Measurements from ENCODE around the gene LEF1. TPM values are rescaled to one million over a fixed set of nuclear protein-coding genes. Genes with fewer than 3 reads are reported as not detected.
"Not testable (repeated sequence)": the region's sequence is repeated elsewhere in the genome, so short reads cannot be mapped to it uniquely, and the experiment has no call there.

Gene LEF1
- total RNA-seq, 1 donor from 2014 or later: 0.20 TPM

GRCh38 chr4:108035691-108036090 is 133.0 kb downstream of the LEF1 start:
- DNase-seq (ENCODE audit: low read depth in 2 of 2): no peak

GRCh38 chr4:108034565-108034964 is 134.2 kb downstream of the LEF1 start:
- no peak for DNase-seq (ENCODE audit: low read depth in 2 of 2)

- DNase-seq (ENCODE audit: low read depth in 2 of 2): no peak
Measured at GRCh38 chr4:108033348-108033747, 135.4 kb downstream of the LEF1 start.

- DNase-seq (ENCODE audit: low read depth in 2 of 2): no peak
Measured at GRCh38 chr4:108031427-108032083, 137.2 kb downstream of the LEF1 start.

GRCh38 chr4:108030332-108030731 is 138.4 kb downstream of the LEF1 start:
- DNase-seq (ENCODE audit: low read depth in 2 of 2): peak; percentile 70 to 72

- DNase-seq (ENCODE audit: low read depth in 2 of 2): peak in 1 of 2 donors; percentile 9
Measured at GRCh38 chr4:108029731-108030130, 139.0 kb downstream of the LEF1 start.

GRCh38 chr4:108029016-108029720 is 139.6 kb downstream of the LEF1 start:
- no peak for DNase-seq (ENCODE audit: low read depth in 2 of 2)

GRCh38 chr4:108024878-108025165 is 143.9 kb downstream of the LEF1 start:
- DNase-seq (ENCODE audit: low read depth in 2 of 2): no peak

GRCh38 chr4:108024085-108024877 is 144.5 kb downstream of the LEF1 start:
- DNase-seq (ENCODE audit: low read depth in 2 of 2): no peak

- DNase-seq (ENCODE audit: low read depth in 2 of 2): no peak
Measured at GRCh38 chr4:108018884-108019187, 149.9 kb downstream of the LEF1 start.

GRCh38 chr4:108018040-108018883 is 150.5 kb downstream of the LEF1 start:
- DNase-seq (ENCODE audit: low read depth in 2 of 2): peak; percentile 81 to 88

GRCh38 chr4:108013955-108014354 is 154.8 kb downstream of the LEF1 start:
- DNase-seq (ENCODE audit: low read depth in 2 of 2): no peak

- no peak for DNase-seq (ENCODE audit: low read depth in 2 of 2)
Measured at GRCh38 chr4:108013327-108013726, 155.4 kb downstream of the LEF1 start.

GRCh38 chr4:108012382-108012781 is 156.3 kb downstream of the LEF1 start:
- DNase-seq (ENCODE audit: low read depth in 2 of 2): not testable (repeated sequence)

GRCh38 chr4:108010167-108010566 is 158.6 kb downstream of the LEF1 start:
- no peak for DNase-seq (ENCODE audit: low read depth in 2 of 2)

- DNase-seq (ENCODE audit: low read depth in 2 of 2): no peak
Measured at GRCh38 chr4:108008721-108009120, 160.0 kb downstream of the LEF1 start.

GRCh38 chr4:108007984-108008383 is 160.7 kb downstream of the LEF1 start:
- no peak for DNase-seq (ENCODE audit: low read depth in 2 of 2)

- no peak for DNase-seq (ENCODE audit: low read depth in 2 of 2)
Measured at GRCh38 chr4:108006361-108006760, 162.4 kb downstream of the LEF1 start.

GRCh38 chr4:108005807-108006206 is 162.9 kb downstream of the LEF1 start:
- DNase-seq (ENCODE audit: low read depth in 2 of 2): no peak

GRCh38 chr4:108004646-108005045 is 164.1 kb downstream of the LEF1 start:
- no peak for DNase-seq (ENCODE audit: low read depth in 2 of 2)

- no peak for DNase-seq (ENCODE audit: low read depth in 2 of 2)
Measured at GRCh38 chr4:108003982-108004515, 164.7 kb downstream of the LEF1 start.

Data from lung microvascular endothelial cell (primary cell).